ENCODE measurements around the gene RAB30. TPM values are rescaled to one million over a fixed set of nuclear protein-coding genes. Genes with fewer than 3 reads are reported as not detected.
A peak's percentile ranks its signal among the peaks of the same experiment; 100 is the strongest.

RAB30 gene
- total RNA-seq, 1 donor from 2014 or later, result 160 TPM

- Mint-ChIP-seq H3K27ac (no peak overlapping the region), H3K9me3 (peaks cover 3% of the 10 kb centered on the region), H3K4me1 (peaks cover 78% of the 10 kb centered on the region), H3K27me3 (no peaks in the 10 kb centered on the region), H3K4me3 (no peak overlapping the region), H3K36me3 (ENCODE audit: low read depth) (peaks cover 47% of the 10 kb centered on the region)
- ChIA-PET CTCF (no interaction called here), POLR2A (interaction anchor here (1.3 kb wide), 1 partner anchor 43 kb away, joined by 3 read pairs; no protein-coding TSS in a partner anchor)
- intact Hi-C loops (cut with micrococcal nuclease), result loop anchor here (2.0 kb wide), 1 partner anchor 15 kb away; no protein-coding TSS in a partner anchor
- DNase-seq, result no peak
- TF ChIP-seq CTCF (IDR thresholded peaks at IDR 0.05), result no peak
- no peak for ATAC-seq (ENCODE audit: low read depth)
Measured at GRCh38 chr11:83019888-83020579, 51.7 kb downstream of the RAB30 start.

GRCh38 chr11:83014951-83015350 lies 56.7 kb downstream of the RAB30 start:
- ChIA-PET POLR2A (interaction anchor here (1.1 kb wide), 1 partner anchor 8 kb away, joined by 4 read pairs; no protein-coding TSS in a partner anchor), CTCF (no interaction called here)
- intact Hi-C loops (cut with micrococcal nuclease), result loop anchor here (1.0 kb wide), 1 partner anchor 12 kb away; no protein-coding TSS in a partner anchor
- TF ChIP-seq CTCF (IDR thresholded peaks at IDR 0.05), result no peak
- DNase-seq (no peak), ATAC-seq (ENCODE audit: low read depth) (no peak)
- H3K4me1 Mint-ChIP-seq, result peaks cover 84% of the 10 kb centered on the region
- peaks cover 3% of the 10 kb centered on the region for H3K9me3 Mint-ChIP-seq
- peaks cover 49% of the 10 kb centered on the region for H3K36me3 Mint-ChIP-seq (ENCODE audit: low read depth)
- H3K27me3 Mint-ChIP-seq, result no peaks in the 10 kb centered on the region
- H3K27ac Mint-ChIP-seq, result peak overlapping the region; percentile 54
- H3K4me3 Mint-ChIP-seq, result no peak overlapping the region

GRCh38 chr11:83012168-83013067 lies 59.3 kb downstream of the RAB30 start:
- ChIA-PET POLR2A (interaction anchor here (1.0 kb wide), 1 partner anchor 60 kb away, joined by 3 read pairs; the partner anchor contains the start of gene RAB30), CTCF (no interaction called here)
- no peak overlapping the region for H3K27ac Mint-ChIP-seq
- peaks cover 84% of the 10 kb centered on the region for H3K4me1 Mint-ChIP-seq
- intact Hi-C loops (cut with micrococcal nuclease), result no loop called here
- no peaks in the 10 kb centered on the region for H3K27me3 Mint-ChIP-seq
- no peaks in the 10 kb centered on the region for H3K9me3 Mint-ChIP-seq
- H3K4me3 Mint-ChIP-seq, result no peak overlapping the region
- TF ChIP-seq CTCF (IDR thresholded peaks at IDR 0.05), result no peak
- ATAC-seq (ENCODE audit: low read depth) (no peak), DNase-seq (no peak)
- peaks cover 54% of the 10 kb centered on the region for H3K36me3 Mint-ChIP-seq (ENCODE audit: low read depth)

GRCh38 chr11:83011333-83012167 lies 60.1 kb downstream of the RAB30 start:
- ATAC-seq (ENCODE audit: low read depth) (no peak), DNase-seq (no peak)
- CTCF ChIA-PET, result no interaction called here
- no peaks in the 10 kb centered on the region for H3K27me3 Mint-ChIP-seq
- peaks cover 87% of the 10 kb centered on the region for H3K4me1 Mint-ChIP-seq
- no peaks in the 10 kb centered on the region for H3K9me3 Mint-ChIP-seq
- H3K27ac Mint-ChIP-seq, result peak overlapping the region; percentile 26
- POLR2A ChIA-PET, result interaction anchor here (1.0 kb wide), 1 partner anchor 60 kb away, joined by 3 read pairs; the partner anchor contains the start of gene RAB30
- H3K4me3 Mint-ChIP-seq, result no peak overlapping the region
- TF ChIP-seq CTCF (IDR thresholded peaks at IDR 0.05), result no peak
- H3K36me3 Mint-ChIP-seq (ENCODE audit: low read depth), result peaks cover 57% of the 10 kb centered on the region
- intact Hi-C loops (cut with micrococcal nuclease), result no loop called here

Measured in activated B cell treated with CpG ODN at 0.5 μM for 24 hours (primary cell).